ENCODE measurements around the gene CENPE.
A peak's percentile ranks its signal among the peaks of the same experiment; 100 is the strongest.
"Not testable (repeated sequence)": the region's sequence is repeated elsewhere in the genome, so short reads cannot be mapped to it uniquely, and the experiment has no call there.

Gene CENPE, protein sequence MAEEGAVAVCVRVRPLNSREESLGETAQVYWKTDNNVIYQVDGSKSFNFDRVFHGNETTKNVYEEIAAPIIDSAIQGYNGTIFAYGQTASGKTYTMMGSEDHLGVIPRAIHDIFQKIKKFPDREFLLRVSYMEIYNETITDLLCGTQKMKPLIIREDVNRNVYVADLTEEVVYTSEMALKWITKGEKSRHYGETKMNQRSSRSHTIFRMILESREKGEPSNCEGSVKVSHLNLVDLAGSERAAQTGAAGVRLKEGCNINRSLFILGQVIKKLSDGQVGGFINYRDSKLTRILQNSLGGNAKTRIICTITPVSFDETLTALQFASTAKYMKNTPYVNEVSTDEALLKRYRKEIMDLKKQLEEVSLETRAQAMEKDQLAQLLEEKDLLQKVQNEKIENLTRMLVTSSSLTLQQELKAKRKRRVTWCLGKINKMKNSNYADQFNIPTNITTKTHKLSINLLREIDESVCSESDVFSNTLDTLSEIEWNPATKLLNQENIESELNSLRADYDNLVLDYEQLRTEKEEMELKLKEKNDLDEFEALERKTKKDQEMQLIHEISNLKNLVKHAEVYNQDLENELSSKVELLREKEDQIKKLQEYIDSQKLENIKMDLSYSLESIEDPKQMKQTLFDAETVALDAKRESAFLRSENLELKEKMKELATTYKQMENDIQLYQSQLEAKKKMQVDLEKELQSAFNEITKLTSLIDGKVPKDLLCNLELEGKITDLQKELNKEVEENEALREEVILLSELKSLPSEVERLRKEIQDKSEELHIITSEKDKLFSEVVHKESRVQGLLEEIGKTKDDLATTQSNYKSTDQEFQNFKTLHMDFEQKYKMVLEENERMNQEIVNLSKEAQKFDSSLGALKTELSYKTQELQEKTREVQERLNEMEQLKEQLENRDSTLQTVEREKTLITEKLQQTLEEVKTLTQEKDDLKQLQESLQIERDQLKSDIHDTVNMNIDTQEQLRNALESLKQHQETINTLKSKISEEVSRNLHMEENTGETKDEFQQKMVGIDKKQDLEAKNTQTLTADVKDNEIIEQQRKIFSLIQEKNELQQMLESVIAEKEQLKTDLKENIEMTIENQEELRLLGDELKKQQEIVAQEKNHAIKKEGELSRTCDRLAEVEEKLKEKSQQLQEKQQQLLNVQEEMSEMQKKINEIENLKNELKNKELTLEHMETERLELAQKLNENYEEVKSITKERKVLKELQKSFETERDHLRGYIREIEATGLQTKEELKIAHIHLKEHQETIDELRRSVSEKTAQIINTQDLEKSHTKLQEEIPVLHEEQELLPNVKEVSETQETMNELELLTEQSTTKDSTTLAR (N-terminal part only)

DNA sequence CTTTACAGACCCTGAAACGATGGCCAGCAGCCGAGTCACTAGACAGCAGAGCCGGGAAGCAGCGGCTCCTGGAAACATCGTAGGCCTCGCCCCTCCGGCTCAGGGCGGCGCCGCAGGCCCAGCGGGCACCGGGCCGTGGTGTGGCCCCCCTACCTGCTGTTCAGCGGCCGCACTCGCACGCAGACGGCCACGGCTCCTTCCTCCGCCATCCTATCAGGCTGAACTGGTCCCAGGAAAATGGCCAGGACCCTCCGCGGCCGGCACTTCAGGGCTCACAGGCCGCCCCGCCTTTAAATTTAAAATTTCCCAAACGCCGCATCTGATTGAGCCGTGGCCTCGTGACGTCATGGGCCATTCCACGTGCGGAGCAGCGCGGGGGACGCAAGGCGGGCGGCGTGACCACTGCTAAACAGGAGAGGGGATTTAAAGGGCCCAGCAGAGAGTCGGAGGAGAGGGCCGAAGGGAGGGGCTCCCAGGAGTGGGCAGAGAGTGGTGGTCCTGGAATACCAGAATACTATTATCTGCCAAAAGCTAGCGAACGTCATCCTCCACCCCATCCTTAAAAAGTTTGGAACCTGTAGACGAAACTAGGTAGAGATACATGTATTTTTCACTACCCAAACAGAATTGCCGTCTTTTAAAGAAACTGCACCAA lies at the start of gene CENPE:
CENPE (minus strand) TSS at position 233 of the 655 bp plus-strand sequence; CDS start at position 209, 24 bp downstream.
- DNase-seq, result peak; percentile 94

DNA sequence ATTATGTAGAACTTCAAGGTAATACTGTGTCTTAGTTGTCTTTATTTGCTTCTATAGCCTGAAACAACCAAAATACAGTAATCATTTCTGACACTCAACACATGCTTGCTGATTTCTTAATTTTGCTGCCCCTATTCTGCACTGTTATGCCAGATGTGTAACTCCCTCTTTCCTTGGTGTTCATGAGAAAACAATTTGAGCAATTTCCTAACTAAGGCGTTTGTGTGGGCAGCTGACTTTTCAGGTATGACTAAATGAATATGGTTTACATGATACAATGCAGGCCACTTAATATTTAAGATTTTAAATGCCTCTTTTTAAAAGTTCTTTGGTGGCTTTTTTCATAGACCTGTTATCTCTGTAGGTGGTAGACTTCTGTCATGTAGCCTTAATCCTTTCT lies 46.1 kb upstream of the CENPE start:
- no peak for DNase-seq

DNA sequence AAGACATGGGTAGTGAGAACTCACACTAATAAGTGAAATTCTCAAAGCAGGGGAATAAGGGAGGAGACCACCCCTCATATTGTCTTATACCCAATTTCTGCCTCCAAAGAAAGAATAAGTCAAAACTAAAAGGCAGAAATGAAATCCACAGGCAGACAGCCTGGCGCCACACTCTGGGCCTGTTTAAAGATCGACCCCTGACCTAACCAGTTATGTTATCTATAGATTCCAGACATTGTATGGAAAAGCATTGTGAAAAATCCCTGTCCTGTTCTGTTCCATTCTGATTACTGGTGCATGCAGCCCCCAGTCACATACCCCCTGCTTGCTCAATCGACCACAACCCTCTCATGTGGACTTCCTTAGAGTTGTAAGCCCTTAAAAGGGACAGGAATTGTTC lies 32.8 kb upstream of the CENPE start:
- DNase-seq, result not testable (repeated sequence)

DNA sequence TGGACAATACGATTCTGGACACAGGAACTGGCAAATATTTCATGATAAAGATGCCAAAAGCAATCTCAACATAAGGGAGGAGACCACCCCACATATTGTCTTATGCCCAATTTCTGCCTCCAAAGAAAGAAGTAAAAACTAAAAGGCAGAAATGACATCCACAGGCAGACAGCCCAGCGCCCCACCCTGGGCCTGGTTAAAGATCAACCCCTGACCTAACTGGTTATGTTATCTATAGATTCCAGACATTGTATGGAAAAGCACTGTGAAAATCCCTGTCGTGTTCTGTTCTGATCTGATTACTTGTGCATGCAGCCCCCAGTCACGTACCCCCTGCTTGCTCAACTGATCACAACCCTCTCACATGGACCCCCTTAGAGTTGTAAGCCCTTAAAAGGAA lies 25.4 kb upstream of the CENPE start:
- not testable (repeated sequence) for DNase-seq

DNA sequence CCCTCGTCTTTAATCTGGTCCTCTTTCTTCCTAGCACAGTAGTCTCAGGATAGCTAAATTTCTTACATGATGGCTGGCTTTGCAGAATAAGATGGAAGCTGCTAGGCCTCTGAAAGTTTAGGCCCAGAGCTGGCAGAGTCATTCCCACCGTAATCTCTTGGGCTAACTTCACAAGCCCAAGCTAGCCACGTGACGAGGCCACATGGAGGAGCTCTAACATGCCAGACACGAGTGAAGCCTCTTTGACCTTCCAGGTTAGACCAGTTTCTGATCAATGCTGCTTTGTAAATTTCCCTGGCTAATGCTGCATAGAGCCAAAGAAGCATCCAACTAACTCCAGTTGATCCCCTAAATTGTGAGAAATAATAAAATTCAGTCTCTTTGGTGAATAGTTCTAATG lies 9.5 kb upstream of the CENPE start:
- no peak for DNase-seq

DNA sequence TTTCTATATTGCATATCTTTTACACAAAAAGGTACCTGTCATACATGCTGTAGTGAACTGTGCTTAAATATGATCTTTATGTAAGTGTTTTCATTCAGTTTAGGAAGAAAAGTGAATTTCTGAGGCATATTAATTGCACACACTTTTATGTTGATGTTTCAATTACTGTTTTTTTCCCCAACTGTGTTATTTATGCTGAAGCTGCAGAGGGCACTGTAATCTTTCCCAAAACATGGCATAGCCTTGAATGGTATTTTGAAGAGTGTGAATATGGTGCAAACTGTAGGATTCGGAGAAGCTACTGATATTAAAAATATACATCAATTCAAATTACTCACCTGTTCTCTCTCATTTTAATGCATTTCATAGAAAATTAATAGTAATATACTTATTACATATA lies 6.0 kb upstream of the CENPE start:
- no peak for DNase-seq

DNA sequence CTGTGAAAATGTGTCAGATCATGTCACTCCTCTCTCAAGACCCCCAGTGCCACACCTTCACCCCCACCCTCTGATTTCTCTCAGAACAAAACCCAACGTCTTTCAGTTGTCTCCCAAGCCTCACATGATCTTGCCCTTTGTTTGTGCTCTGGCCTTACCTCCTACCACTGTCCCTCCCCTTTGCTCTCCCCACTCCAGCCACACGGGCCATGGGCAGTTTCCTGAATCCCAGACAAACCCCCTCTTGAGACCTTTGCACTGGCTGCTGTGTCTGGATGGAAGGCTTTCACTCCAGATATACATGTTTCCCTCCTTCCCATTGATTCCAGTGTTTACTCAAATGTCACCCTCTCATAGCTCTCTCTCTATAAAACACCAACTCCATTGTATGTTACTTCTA lies 3.6 kb upstream of the CENPE start:
- no peak for DNase-seq

DNA sequence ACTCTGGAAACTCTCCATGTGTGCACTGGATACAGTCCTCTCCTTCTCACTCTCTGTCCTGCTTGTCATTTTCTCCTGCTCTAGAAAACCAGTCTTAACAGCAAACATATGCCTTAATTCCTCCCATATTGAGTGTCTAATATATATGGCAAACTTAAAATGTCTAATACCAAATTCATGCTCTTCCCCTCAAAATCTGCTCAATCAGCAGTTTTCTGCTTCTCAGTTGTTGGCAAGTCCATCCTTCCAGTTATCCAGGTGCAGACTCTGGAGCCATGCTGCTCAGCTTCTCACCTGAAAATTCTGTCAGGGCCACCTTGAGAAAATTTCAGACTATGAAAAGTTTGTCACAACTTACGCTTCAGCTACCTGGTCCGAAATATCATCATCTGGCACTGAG lies 3.1 kb upstream of the CENPE start:
- DNase-seq, result no peak

DNA sequence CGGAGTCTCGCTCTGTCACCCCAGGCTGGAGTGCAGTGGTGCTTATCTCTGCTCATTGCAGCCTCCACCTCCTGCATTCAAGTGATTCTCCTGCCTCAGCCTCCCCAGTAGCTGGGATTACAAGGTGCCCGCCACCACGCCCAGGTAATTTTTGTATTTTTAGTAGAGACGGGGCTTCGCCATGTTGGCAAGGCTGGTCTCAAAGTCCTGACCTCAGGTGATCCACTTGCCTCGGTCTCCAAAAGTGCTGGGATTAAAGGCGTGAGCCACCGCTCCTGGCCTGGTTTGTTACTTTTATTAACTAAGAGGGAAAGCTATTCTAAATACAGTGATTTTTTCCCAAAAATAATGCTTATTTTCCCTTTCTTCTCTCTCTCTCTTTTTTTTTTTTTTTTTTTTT lies 866 bp upstream of the CENPE start:
- no peak for DNase-seq

DNA sequence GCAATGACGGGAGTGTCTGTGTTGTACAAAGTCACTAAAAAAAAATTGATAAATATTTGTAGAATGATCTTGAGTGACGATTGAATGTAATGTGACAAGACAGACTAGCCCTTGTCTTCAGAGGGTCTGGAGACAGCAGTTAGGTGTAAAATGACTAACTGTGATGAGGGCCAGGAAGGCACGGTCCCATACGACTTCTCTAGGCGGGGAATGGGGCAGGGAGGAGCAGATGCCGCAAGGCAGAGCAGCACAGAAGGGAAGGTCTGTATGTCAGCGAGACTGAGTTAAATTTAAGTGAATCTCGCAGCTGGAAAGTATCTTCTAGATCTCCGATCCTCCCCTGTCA lies 405 bp downstream of the CENPE start:
- DNase-seq, result no peak

DNA sequence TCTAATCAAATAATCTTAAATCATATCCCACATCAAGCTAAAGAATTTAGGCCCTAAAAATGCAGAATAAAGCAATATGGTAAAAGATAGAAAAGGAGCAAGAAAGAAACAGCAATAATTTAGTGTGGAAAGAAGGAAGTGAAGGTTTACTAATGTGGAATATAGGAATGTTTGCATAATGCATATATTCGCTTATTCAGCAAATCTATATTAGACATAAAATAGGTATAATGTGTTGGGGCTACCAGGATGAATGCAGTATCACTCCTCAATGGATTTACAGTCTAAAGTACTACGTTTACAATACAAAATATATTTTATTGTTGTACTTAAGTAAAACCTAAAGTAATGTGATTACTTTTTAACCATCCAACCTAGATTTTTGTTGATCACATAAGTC lies 4.7 kb downstream of the CENPE start:
- no peak for DNase-seq

DNA sequence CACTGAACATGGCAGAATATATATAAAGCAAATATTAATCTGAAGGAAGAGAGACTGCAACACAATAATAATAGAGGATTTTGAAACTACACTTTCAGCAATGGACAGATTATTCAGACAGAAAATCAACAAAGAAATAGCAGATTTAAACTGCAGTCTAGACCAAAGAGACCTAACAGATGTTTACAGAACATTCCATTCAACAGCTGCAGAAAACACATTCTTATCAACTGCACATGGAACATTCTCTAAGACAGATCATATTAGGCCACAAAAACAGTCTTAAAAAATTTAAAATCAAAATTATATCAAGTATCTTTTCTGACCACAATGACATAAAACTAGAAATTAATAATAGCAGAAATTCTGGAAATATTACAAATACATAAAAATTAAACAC lies 27.1 kb downstream of the CENPE start:
- no peak for DNase-seq

DNA sequence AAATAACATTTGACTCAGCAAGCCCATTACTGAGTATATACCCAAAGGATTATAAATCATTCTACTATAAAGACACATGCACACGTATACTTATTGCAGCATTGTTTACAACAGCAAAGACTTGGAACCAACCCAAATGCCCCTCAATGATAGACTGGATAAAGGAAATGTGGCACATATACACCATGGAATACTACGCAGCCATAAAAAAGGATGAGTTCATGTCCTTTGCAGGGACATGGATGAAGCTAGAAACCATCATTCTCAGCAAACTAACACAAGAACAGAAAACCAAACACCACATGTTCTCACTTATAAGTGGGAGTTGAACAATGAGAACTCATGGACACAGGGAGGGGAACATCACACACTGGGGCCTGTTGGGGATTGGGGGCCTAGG lies 28.4 kb downstream of the CENPE start:
- DNase-seq, result not testable (repeated sequence)

DNA sequence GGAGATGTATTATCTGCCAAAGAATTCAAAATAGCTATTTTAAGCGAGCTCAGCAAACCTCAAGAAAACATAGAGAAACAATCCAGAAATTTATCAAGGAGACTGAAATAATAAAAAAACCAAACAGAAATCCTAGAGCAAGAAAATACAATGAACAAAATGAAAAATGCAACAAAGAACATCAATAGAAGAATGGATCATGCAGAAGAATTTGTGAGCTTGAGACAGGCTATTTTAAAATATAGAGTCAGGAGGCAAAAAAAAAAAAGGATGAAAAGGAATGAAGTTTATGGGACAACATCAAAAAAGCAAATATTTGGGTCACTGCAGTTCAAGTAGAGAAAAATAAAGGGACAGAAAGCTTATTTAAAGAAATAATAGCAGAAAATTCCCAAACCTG lies 29.1 kb downstream of the CENPE start:
- DNase-seq, result no peak

DNA sequence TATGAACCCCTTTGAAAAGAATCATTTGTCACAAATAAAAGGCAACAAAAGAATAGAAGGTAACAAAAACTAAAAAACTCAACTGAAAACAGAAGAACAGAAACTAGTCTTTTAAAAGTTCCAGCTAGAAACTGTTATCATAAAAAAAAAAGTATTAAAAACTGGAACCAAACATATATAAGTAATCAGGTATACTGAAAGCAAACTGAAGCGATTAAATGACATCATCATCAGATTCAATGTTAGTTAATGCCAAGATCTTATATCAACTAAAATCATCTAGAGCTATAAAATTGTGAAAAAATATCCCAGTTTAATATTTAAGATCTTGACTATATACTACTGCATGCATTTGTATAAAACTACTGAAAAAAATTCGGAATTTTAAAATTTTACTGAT lies 36.0 kb downstream of the CENPE start:
- no peak for DNase-seq

DNA sequence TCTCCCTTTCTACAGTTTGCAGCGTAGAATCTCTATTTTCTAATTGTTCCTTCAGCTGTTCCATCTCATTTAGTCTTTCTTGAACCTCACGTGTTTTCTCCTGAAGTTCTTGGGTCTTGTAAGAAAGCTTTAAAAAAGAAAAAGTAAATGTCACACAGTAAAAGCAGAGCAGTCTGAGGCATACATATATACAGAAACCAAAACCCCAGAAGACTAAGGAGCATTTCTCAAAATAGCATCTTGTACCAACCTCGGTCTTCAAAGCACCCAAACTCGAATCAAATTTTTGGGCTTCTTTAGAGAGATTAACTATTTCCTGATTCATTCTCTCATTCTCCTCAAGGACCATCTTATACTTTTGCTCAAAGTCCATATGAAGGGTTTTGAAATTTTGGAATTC lies 39.4 kb downstream of the CENPE start:
- DNase-seq, result no peak

DNA sequence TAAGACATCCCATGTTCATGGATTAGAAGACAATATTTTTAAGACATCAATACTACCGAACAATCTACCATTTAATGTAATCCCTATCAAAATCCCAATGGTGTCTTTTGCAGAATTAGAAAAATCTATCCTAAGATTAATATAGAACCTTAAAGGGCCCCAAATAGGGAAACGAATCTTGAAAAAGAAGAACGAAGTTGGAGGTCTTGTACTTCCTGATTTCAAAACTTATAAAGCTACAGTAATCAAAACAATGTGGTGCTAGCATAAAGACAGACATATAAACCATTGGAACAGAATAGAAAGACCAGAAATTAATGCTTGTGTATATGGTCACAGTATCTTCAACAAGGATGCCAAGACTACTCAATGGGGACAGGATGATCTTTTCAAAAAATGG lies 42.0 kb downstream of the CENPE start:
- DNase-seq, result no peak

DNA sequence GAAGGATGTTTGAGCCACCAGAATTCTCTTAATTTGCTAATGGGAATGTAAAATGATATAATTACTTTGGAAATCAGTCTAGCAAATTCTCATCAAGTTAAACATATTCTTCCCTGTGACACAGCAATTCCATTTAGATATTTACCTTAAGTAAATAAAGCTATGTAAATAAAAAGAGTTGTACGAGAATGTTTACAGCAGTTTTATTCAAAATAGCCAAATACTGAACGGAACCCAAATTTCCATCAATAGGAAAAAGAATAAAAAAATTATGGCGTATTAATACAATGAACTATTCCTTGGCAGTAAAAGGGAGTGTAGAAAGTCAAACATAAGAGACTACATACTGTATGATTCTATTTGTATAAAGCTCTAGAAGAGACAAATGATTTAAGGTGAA lies 45.8 kb downstream of the CENPE start:
- no peak for DNase-seq

DNA sequence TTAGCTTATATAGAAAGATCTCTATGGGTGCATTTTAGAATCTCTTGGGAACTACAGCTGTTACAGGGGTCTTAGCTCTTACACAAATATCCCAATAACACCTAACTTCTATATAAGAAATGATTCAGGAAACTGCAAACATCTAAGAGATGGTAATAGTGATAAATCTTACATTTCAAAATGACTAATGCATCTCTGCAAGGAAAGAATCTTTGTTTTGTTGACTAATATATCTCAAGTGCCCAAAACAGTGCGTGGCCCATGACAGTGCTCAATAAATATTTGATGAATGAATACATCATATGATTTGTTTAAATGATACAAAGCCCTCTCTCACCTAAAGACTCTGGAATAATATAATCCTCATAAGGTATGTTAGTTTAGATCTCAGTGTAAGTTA lies 47.5 kb downstream of the CENPE start:
- no peak for DNase-seq

DNA sequence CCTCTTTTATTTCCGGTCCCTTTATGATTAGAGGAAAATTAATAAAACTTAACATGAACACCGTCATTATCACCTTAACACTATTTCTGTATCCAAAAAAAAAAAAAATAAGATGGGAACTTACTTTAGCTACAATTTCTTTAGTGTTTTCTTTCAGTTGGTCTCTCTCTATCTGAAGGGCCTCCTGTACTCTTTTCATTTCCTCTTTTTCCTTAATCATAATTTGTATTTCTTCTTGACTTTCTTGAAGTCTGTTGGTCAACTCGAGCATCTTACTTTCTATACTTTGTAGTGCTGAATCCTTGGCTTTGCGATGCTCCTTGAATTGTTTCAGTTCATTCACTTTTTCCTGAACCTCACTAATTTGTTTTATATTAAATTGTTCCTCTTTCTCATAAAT lies 53.2 kb downstream of the CENPE start:
- DNase-seq, result no peak

DNA sequence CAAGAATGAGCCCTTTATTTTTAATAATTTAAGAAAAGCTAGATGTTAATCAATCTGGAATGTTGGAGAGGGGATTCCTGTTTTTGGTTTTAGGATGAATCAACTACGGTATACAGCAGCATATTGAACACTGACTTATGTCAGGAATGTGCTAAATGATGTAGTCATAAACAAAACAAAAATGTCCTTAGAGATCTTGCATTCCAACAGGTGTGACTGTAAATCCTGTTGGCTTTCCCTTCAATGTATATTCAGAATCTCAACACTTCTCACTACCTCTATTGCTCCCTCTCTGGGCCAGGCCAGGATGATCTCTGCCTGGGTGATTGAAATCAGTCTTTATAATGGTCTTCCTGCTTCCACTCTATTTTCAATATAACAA lies 60.7 kb downstream of the CENPE start:
- DNase-seq, result no peak

DNA sequence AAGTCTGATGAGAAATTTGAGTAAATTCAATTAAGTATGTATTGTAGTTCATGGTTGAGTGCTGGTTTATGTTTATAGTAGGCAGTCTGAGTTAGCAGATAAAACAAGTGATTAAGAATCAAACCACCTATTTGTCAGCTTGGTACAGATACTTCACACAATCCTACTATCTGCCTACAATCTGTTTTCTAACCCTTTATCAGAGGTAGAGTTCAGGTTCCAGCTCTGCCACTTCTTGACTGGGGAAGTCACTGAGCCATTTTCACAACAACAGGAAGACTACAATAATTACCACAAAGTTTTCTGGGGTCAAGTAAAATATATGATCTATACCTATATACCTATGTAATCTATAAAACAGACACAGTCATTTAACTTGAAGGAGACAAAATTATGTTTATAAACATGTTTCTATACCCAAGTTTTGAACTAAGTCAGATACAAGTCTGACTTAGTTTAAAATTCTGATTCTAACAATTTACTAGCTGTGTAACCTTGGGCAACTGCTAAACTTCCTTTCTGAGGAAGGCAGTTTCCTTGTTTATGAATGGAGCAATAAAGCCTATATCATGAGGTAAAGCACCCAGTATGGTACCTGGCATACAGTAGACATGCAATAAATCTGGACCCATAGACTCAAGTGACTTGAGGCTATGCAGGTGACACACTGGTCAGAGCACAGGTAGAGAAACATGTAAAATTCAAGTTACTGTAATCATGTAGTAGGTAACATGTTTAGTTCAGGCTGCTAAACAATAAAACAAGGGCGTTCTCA lies 61.3 kb downstream of the CENPE start:
- DNase-seq, result no peak
